ENCODE results near the gene CERS2.

CERS2 gene

GRCh38 chr1:150926097-150926741, 48.4 kb downstream of the CERS2 start, which contains the start of gene SETDB1 (continued):
- peak; percentile 76; the same call in 1 of the 2 replicates for TF ChIP-seq KLF7 (tag by site-specific recombination; IDR thresholded peaks at IDR 0.05; ENCODE audit: borderline replicate concordance)
- TF ChIP-seq ZNF394 (tag by site-specific recombination; IDR thresholded peaks at IDR 0.05; ENCODE audit: borderline replicate concordance), result peak; percentile 59; the same call in 1 of the 2 replicates
- peak; percentile 60; the same call in 1 of the 2 replicates for TF ChIP-seq ZFP69B (tag by site-specific recombination; IDR thresholded peaks at IDR 0.05)
- 0 out of 2 replicates have a peak, but pooled peaks have one; percentile 42 for TF ChIP-seq KLF10 (tag by site-specific recombination; IDR thresholded peaks at IDR 0.05)
- no peak for TF ChIP-seq ZNF664 (tag by site-specific recombination; IDR thresholded peaks at IDR 0.05)
- no peak for TF ChIP-seq ZNF433 (tag by site-specific recombination; IDR thresholded peaks at IDR 0.05; ENCODE audit: low read depth)
- TF ChIP-seq ZBTB6 (tag by site-specific recombination; IDR thresholded peaks at IDR 0.05), result no peak
- no peak for TF ChIP-seq ZNF555 (tag by site-specific recombination; conservative IDR thresholded peaks at IDR 0.05)
- peak; percentile 51; the same call in 1 of the 2 replicates for TF ChIP-seq ZNF600 (tag by site-specific recombination; IDR thresholded peaks at IDR 0.05)
- TF ChIP-seq ZNF169 (tag by site-specific recombination; IDR thresholded peaks at IDR 0.05), result no peak
- no peak for TF ChIP-seq ZNF701 (tag by site-specific recombination; IDR thresholded peaks at IDR 0.05)
- TF ChIP-seq ZNF571 (tag by site-specific recombination; IDR thresholded peaks at IDR 0.05), result no peak
- TF ChIP-seq ZNF121 (tag by site-specific recombination; IDR thresholded peaks at IDR 0.05), result no peak
- TF ChIP-seq ZIC2 (tag by site-specific recombination; IDR thresholded peaks at IDR 0.05), result peak; percentile 57
- no peak for TF ChIP-seq HOXA7 (CRISPR knock-in tag; IDR thresholded peaks at IDR 0.05; ENCODE audit: borderline replicate concordance)
- no peak for TF ChIP-seq TRIM28 (IDR thresholded peaks at IDR 0.05; ENCODE audit: borderline replicate concordance, low read length)
- no peak for TF ChIP-seq ZNF549 (tag by site-specific recombination; IDR thresholded peaks at IDR 0.05)
- TF ChIP-seq PRDM6 (tag by site-specific recombination; IDR thresholded peaks at IDR 0.05), result no peak
- TF ChIP-seq SP3 (tag by site-specific recombination; IDR thresholded peaks at IDR 0.05), result peak; percentile 88
- no peak for TF ChIP-seq ZNF274 (IDR thresholded peaks at IDR 0.05; ENCODE audit: low read length)
- no peak for TF ChIP-seq ZNF274 (tag by site-specific recombination; IDR thresholded peaks at IDR 0.05; ENCODE audit: borderline replicate concordance)
- peak; percentile 57 for TF ChIP-seq IKZF3 (tag by site-specific recombination; IDR thresholded peaks at IDR 0.05)
- TF ChIP-seq ZSCAN30 (tag by site-specific recombination; IDR thresholded peaks at IDR 0.05), result no peak; the same call in 1 of the 2 replicates
- no peak for TF ChIP-seq ZNF362 (tag by site-specific recombination; IDR thresholded peaks at IDR 0.05)
- no peak for TF ChIP-seq ZNF211 (tag by site-specific recombination; IDR thresholded peaks at IDR 0.05; ENCODE audit: low read depth)
- TF ChIP-seq ZNF677 (tag by site-specific recombination; IDR thresholded peaks at IDR 0.05), result no peak
- TF ChIP-seq ZSCAN5A (tag by site-specific recombination; IDR thresholded peaks at IDR 0.05), result no peak
- no peak for TF ChIP-seq ZNF140 (tag by site-specific recombination; IDR thresholded peaks at IDR 0.05)
- TF ChIP-seq PRDM2 (tag by site-specific recombination; IDR thresholded peaks at IDR 0.05; ENCODE audit: borderline replicate concordance), result no peak
- TF ChIP-seq ZNF791 (tag by site-specific recombination; IDR thresholded peaks at IDR 0.05), result no peak

All from HEK293 (cell line).